AG04449 (cell line): ENCODE measurements around the gene PSAT1.

Experiments used
- CTCF ChIA-PET: fragments of 350-600 bp; formaldehyde crosslinking; extraction: SDS; loops from one replicate; lab custom pipeline; 2021; ENCODE audit warnings: antibody characterized with exemption; lab: Yijun Ruan, JAX
- POLR2A ChIA-PET: fragments of 400-600, 350-600 bp; formaldehyde crosslinking; extraction: SDS; loops from one replicate; lab custom pipeline; 2020; ENCODE audit warnings: antibody characterized with exemption, inconsistent platforms; lab: Yijun Ruan, JAX
- DNase-seq: peaks from one replicate; pipeline ENCODE4 v3.0.0-alpha.2; 2010; ENCODE audit warnings: low read depth, low spot score
- H3K4me3 ChIP-seq: 2 replicates; pipeline ENCODE4 v1.5.1; 2011; ENCODE audit warnings: low read depth, mild to moderate bottlenecking, control low read depth, low read length
- CTCF ChIP-seq: IDR thresholded peaks from one replicate; pipeline ENCODE4 v1.5.1; 2011; ENCODE audit warnings: mild to moderate bottlenecking, moderate library complexity, low read length, control low read depth, inconsistent platforms; ENCODE audit not compliant: insufficient read depth; ENCODE audit errors: missing control alignments

The PSAT1 gene

GRCh38 chr9:78296893-78297671, at the start of gene PSAT1:
PSAT1 (plus strand) TSS chr9:78297125; CDS start chr9:78297211, 86 bp downstream.
- TF ChIP-seq CTCF: no peak
- POLR2A ChIA-PET: interaction anchor here (0.6 to 3.5 kb wide), 10 partner anchors 8 to 807 kb away, joined by 3 to 13 read pairs (median 6); no protein-coding TSS in a partner anchor
- peak within 1 kb of the TSS; percentile 99 for H3K4me3 ChIP-seq
- peak; percentile 88 for DNase-seq
- CTCF ChIA-PET: interaction anchor here (0.9 to 2.2 kb wide), 6 partner anchors 13 to 38 kb away, joined by 3 to 6 read pairs (median 4); no protein-coding TSS in a partner anchor

- TF ChIP-seq CTCF: no peak
- DNase-seq: no peak
- ChIA-PET POLR2A (no interaction called here), CTCF (interaction anchor here (2.1 to 2.3 kb wide), 2 partner anchors 12 kb away, joined by 5 to 7 read pairs; partner anchors contain the start of gene CEP78)
- no peak overlapping the region for H3K4me3 ChIP-seq
Measured at GRCh38 chr9:78248635-78249034, 48.3 kb upstream of the PSAT1 start.

GRCh38 chr9:78249542-78249941, 47.4 kb upstream of the PSAT1 start:
- CTCF ChIA-PET: interaction anchor here (0.6 to 2.0 kb wide), 4 partner anchors 10 to 30 kb away, joined by 3 to 6 read pairs (median 4); no protein-coding TSS in a partner anchor
- POLR2A ChIA-PET: no interaction called here

GRCh38 chr9:78252616-78253015, 44.3 kb upstream of the PSAT1 start:
- ChIA-PET POLR2A (no interaction called here), CTCF (interaction anchor here (1.4 to 2.1 kb wide), 2 partner anchors 10 to 275 kb away, joined by 3 to 14 read pairs; no protein-coding TSS in a partner anchor)
- no peak for DNase-seq
- H3K4me3 ChIP-seq: no peak overlapping the region
- no peak for TF ChIP-seq CTCF

More at GRCh38 chr9:78249542-78249941, 47.4 kb upstream of the PSAT1 start:
- H3K4me3 ChIP-seq: no peak overlapping the region
- no peak for TF ChIP-seq CTCF
- DNase-seq: no peak

- CTCF ChIA-PET: interaction anchor here (0.9 to 2.1 kb wide), 2 partner anchors 9 to 13 kb away, joined by 3 to 14 read pairs; no protein-coding TSS in a partner anchor
- no peak overlapping the region for H3K4me3 ChIP-seq
- TF ChIP-seq CTCF: no peak
- DNase-seq: no peak
- POLR2A ChIA-PET: no interaction called here
Measured at GRCh38 chr9:78253285-78253684, 43.6 kb upstream of the PSAT1 start.
